ENCODE results near the gene MXD4. TPM values are rescaled to one million over a fixed set of nuclear protein-coding genes. Genes with fewer than 3 reads are reported as not detected.

The MXD4 gene
- total RNA-seq, 1 donor from 2014 or later = 30.1 TPM

- DNase-seq (ENCODE audit: low spot score) = no peak
Measured at GRCh38 chr4:2263926-2264321, 2.0 kb upstream of the MXD4 start.

GRCh38 chr4:2262944-2263250 lies 988 bp upstream of the MXD4 start:
- no peak for DNase-seq (ENCODE audit: low spot score)

GRCh38 chr4:2262145-2262943 lies 435 bp upstream of the MXD4 start:
- peak; percentile 100 for DNase-seq (ENCODE audit: low spot score)

DNA sequence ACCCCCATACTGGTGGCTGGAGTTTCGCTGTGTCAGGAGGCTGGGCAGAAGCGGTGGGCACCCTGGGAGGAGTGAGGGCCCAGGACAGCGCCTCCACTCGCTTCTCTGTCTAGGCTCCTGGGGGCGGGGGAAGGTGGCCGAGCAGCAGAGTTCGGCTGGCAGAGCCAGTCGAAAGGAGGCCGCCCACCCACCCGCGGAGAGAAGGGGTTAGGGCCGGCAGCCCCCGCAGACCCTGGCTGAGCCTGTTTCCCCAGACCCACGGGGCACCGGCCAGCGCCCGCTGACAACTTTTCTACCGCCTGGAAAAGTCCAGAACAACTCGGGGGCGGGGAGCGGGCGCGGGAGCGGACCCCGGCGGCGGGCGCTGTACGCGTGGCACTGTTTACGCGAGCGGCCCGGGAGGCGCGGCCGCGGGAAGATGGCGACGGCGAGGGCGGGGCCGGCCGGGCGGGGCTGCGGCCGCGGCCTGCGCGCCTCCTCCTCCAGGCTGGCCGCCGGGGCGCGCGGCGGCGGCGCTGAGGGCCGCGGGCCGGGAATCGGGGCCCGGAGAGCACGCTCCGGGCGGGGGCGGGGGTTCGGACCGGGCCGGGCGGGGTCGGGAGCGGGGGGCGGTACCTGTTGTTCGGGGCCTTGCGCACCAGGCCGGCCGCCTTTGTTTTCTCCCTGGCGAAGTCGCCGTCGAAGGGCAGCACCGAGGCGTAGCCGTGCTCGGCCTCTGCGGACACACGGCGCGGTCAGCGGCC lies 628 bp downstream of the MXD4 start:
- peak; percentile 56 for DNase-seq (ENCODE audit: low spot score)

- no peak for DNase-seq (ENCODE audit: low spot score)
Measured at GRCh38 chr4:2260344-2261109, 1.4 kb downstream of the MXD4 start.

DNA sequence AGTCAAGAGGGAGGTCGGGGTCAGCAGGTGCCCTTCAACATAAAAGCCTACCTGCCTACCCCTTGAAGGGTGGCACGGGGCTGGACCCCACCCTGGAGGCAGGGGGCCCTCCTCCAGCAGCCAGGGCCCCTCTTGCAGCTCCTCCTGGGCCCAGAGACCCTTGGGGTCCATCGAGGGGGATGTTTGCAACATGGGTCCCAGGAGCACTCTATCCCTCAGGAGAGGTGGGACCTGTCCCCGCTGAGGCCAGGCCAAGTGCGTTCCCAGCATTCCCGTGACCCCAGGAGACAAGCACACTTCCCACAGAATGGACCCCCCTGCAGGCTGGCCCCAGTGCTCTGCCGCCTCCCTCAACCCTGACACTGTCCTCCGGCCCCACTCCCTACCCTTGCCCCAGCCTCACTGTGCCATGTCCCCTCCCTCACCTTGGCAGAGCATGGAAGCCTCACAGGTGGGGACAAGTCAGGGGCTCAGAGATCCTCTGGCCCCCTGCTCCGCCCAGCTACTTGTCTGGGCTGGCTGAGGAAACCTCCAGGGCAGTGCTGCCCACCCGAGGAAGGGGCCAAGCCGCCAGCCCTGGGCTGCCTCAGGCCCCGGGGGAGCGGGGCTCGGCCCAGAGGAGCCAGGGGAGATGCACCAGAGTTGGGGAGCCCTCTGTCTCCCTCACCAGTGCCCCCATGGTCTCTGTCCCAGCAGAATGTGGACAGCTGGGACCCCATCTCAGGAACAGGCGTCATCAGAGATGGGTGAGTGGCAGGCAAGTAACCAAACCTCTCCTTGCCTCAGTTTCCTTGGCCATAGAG lies 2.2 kb downstream of the MXD4 start:
- DNase-seq (ENCODE audit: low spot score) = no peak

- no peak for DNase-seq (ENCODE audit: low spot score)
Measured at GRCh38 chr4:2259036-2259540, 2.8 kb downstream of the MXD4 start.

GRCh38 chr4:2258091-2259035 lies 3.5 kb downstream of the MXD4 start:
- no peak for DNase-seq (ENCODE audit: low spot score)

GRCh38 chr4:2257361-2258081 lies 4.4 kb downstream of the MXD4 start:
- no peak for DNase-seq (ENCODE audit: low spot score)

- no peak for DNase-seq (ENCODE audit: low spot score)
Measured at GRCh38 chr4:2256781-2257191, 5.1 kb downstream of the MXD4 start.

- no peak for DNase-seq (ENCODE audit: low spot score)
Measured at GRCh38 chr4:2256156-2256731, 5.7 kb downstream of the MXD4 start.

GRCh38 chr4:2255501-2256155 lies 6.3 kb downstream of the MXD4 start:
- no peak for DNase-seq (ENCODE audit: low spot score)

GRCh38 chr4:2254665-2255500 lies 7.0 kb downstream of the MXD4 start:
- no peak for DNase-seq (ENCODE audit: low spot score)

DNA sequence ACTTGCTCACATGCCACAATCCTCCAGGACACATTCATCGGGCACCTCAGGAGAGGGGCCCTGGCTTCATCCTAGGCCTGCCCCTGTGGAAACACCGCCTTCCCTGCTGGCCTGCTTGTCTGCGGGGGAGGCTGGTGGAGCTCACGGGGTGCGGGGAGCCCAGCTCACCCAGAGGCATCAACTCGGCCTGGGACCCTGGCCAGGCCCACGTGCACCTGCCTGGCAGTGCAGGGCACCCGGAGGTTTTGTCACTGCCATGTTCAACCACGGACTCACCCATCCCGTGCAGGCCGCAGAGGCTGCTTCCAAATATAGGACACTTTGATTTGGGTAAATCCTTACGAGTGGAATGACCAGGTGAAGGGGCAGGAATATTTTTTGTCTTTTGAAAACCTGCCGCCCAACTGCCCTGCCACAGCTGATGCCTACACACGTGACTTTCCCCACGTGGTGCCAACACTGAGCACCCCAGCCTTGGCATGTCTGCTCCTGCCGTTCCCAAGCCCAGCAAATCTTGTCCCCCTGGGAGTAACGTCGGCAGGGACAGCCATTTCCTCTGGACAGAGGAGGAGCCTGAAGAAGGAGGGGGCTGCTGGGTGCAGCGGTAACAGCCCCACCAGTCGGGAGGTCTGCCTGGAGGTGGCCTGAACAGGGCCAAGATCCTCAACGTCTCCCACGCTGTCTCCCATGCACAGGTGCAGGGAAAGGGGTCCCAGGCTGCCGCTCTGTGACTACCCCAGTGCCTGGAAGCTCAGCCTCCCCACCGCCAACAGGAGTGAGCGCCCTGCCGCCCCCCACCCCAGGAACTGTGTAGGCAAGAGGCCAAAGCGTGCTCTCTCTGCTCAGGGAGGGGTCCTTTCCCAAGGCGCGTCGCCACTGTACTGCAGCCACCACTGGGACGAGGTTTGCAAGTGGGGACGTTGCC lies 8.5 kb downstream of the MXD4 start:
- no peak for DNase-seq (ENCODE audit: low spot score)

- DNase-seq (ENCODE audit: low spot score) = no peak
Measured at GRCh38 chr4:2252530-2253091, 9.3 kb downstream of the MXD4 start.

DNA sequence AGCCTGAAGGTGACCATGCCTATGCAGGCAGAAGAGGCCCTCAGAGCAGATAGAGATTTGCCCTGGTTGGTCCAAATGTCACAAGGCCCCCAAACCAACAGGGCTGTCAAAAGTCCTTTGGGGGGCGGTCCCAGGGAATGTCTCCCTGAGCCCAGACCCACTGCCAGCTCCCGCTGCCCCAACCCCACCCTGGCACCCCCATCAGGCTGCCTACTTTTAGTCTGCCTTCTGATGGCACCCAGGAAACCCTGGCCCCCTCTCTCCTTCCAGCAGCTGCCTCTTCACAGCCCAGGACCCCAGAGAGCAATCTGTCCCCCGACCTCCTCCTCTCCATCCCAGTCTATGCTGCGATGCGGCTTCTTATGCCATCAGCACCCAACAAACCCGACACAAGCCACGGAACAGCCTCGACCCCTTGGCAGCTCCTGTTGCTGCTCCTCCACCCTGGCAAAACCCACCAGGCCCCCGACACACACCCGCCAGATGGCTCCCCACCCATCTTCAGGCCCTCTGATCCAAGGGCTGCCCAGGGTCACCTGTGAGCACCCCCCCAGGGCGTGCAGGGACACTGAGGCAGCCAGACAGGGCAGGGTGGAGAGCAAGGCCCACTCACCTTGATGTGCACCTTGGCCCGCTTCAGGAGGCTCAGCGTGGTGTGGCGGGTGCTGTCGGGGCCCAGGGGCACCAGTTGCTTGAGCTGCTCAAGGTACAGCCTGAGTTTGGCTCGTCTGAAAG lies 9.9 kb downstream of the MXD4 start:
- no peak for DNase-seq (ENCODE audit: low spot score)

All from umbilical cord (tissue), 2 donors.